Measurements from ENCODE around the gene PDF.

GRCh38 chr16:69371564-69371963 lies 41.2 kb upstream of the PDF start:
- TF ChIP-seq CTCF (IDR thresholded peaks at IDR 0.05; ENCODE audit: low read depth, low read length) (no peak), POLR2A (IDR thresholded peaks at IDR 0.05; ENCODE audit: extremely low read depth, insufficient read length) (no peak)

Data from NB4 (cell line).